Liver (tissue), 10 donors: ENCODE measurements around the gene COPS2. TPM values are rescaled to one million over a fixed set of nuclear protein-coding genes. Genes with fewer than 3 reads are reported as not detected.
"Not testable (repeated sequence)": the region's sequence is repeated elsewhere in the genome, so short reads cannot be mapped to it uniquely, and the experiment has no call there.

ENCODE experiments used
- DNase-seq: peaks from one replicate; pipeline ENCODE4 v3.0.0-alpha.2; 2017; ENCODE audit warnings: low spot score
- H3K27ac ChIP-seq, 2 donors: one replicate each; pipeline ENCODE4 v1.7.0; 2013; ENCODE audit warnings: inconsistent platforms in 2 of 2, low read length in 2 of 2, control low read depth in 1 of 2, low read depth in 1 of 2, mild to moderate bottlenecking in 1 of 2
- H3K27me3 ChIP-seq, 4 donors: one replicate each; pipeline versions ENCODE4 v1.6.1 to v1.7.0; 2013; ENCODE audit warnings: low read length in 3 of 4, inconsistent platforms in 1 of 4, mild to moderate bottlenecking in 1 of 4, moderate library complexity in 1 of 4; ENCODE audit not compliant: control insufficient read depth in 4 of 4, insufficient read depth in 4 of 4
- H3K36me3 ChIP-seq, 4 donors: one replicate each; pipeline versions ENCODE4 v1.6.1 to v1.7.0; 2013; ENCODE audit warnings: low read length in 3 of 4, mild to moderate bottlenecking in 3 of 4, low read depth in 1 of 4, moderate library complexity in 1 of 4; ENCODE audit not compliant: control insufficient read depth in 4 of 4, insufficient read depth in 3 of 4
- H3K4me1 ChIP-seq, 4 donors: one replicate each; pipeline versions ENCODE4 v1.6.1 to v1.7.0; 2013; ENCODE audit warnings: low read length in 3 of 4, mild to moderate bottlenecking in 3 of 4, moderate library complexity in 1 of 4; ENCODE audit not compliant: control insufficient read depth in 4 of 4, insufficient read depth in 4 of 4
- H3K4me3 ChIP-seq, 3 donors: one replicate each; pipeline versions ENCODE4 v1.6.1 to v1.7.0; 2013; ENCODE audit warnings: low read length in 3 of 3, control low read depth in 1 of 3, low read depth in 1 of 3, mild to moderate bottlenecking in 1 of 3
- H3K9ac ChIP-seq, 2 donors: one replicate each; pipeline ENCODE4 v1.7.0; 2013; ENCODE audit warnings: low read length in 2 of 2, mild to moderate bottlenecking in 2 of 2, moderate library complexity in 2 of 2, control low read depth in 1 of 2, low read depth in 1 of 2
- H3K9me3 ChIP-seq, 4 donors: one replicate each; pipeline versions ENCODE4 v1.6.1 to v1.7.0; 2013; ENCODE audit warnings: low read length in 3 of 4; ENCODE audit not compliant: control insufficient read depth in 4 of 4
- EGR1 ChIP-seq, 2 donors: IDR thresholded peaks; 2 replicates each; pipeline ENCODE4 v1.6.1; 2016 to 2018; ENCODE audit warnings: antibody characterized with exemption in 2 of 2, low read depth in 2 of 2
- FOXA1 ChIP-seq: IDR thresholded peaks from 2 replicates; pipeline ENCODE4 v1.6.1; 2016; ENCODE audit warnings: antibody characterized with exemption
- HNF4G ChIP-seq: IDR thresholded peaks from 2 replicates; pipeline ENCODE4 v1.6.1; 2016; ENCODE audit warnings: antibody characterized with exemption
- SP1 ChIP-seq: IDR thresholded peaks from 2 replicates; pipeline ENCODE4 v1.6.1; 2018; ENCODE audit warnings: antibody characterized with exemption, mild to moderate bottlenecking
- TAF1 ChIP-seq: conservative IDR thresholded peaks from 2 replicates; pipeline ENCODE4 v1.6.1; 2016; ENCODE audit warnings: antibody characterized with exemption, mild to moderate bottlenecking
- YY1 ChIP-seq: IDR thresholded peaks from 2 replicates; pipeline ENCODE4 v1.6.1; 2016; ENCODE audit warnings: antibody characterized with exemption, mild to moderate bottlenecking
- WGBS: extraction: QIAGEN DNeasy Blood & Tissue Kit; methylation state at CpG from one replicate; pipeline ENCODE4 v1.1.7; 2013; 5-methylcytosine and 5-hydroxymethylcytosine counted together
- polyA plus RNA-seq, 2 donors: library from polyadenylated mRNA; stranded (reverse) in 1 of 2; unstranded in 1 of 2; fragments of 200-250 nt in 1 of 2; fragments of >200 nt in 1 of 2; fragmentation: Nextera tagmentation in 1 of 2; extraction: Ambion mirVana in 1 of 2; gene quantifications; one replicate each; pipeline versions ENCODE4 v1.2.1 to v1.2.3, GENCODE V29; 2013 to 2015
- small RNA-seq: library from RNA; depleted of rRNA; stranded (forward); fragments of <200 nt; gene quantifications from one replicate; pipeline ENCODE3, GENCODE V24; 2014
- total RNA-seq, 2 donors: library from RNA; depleted of rRNA; stranded (reverse); fragments of >200 nt; gene quantifications; one replicate each; pipeline ENCODE4 v1.2.3, GENCODE V29; 2014
- donor health status: healthy.
- donor health status: healthy.
- donor health status: healthy.
- donor health status: healthy.
- donor health status: healthy.

Gene COPS2
- total and polyA plus RNA-seq, 4 donors = 14.0 to 36.0 (median 25.5) TPM

DNA sequence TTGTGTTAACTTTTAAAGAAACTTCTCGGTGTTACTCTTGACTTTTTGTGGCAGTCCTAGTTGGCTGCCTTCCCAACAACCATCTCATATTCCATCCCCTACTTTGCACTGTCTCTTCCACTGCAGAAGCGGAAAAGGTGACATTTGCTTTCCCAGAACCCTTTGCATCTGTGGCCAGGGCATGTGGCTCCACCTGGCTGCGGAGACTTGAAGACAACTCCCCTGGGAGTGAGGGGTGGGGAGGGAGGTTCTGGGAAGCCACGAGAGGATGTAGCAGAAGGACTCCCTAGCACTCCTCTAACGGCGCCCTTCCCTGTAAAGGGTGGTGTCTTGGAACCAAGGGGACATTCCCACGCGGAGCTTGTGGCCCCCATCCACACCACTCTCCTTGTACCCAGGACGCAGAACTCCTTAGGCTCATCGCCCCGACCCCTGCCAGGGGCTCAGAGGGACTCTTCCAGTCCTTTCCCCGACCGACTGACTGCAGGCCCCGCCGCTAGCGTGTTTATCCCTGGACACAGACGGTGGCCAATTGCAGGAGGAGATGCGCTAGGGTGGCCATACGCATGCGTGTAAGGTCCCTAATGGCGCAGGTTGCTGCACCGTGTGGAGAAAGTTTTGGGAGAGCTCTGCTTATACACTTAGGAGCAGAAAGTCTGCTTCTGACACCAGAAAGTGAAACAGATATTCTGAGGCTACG is 75.9 kb downstream of the COPS2 start:
- DNase-seq = no peak
- Histone ChIP-seq H3K4me3 (no peak overlapping the region), H3K9ac (no peak overlapping the region), H3K27ac (no peak overlapping the region), H3K27me3 (no peaks in the 10 kb centered on the region), H3K4me1 (no peaks in the 10 kb centered on the region), H3K36me3 (no peaks in the 10 kb centered on the region), H3K9me3 (no peaks in the 10 kb centered on the region)
- 92% methylated on average over 23 of the region's 23 CpGs for WGBS
- no peak for TF ChIP-seq YY1

DNA sequence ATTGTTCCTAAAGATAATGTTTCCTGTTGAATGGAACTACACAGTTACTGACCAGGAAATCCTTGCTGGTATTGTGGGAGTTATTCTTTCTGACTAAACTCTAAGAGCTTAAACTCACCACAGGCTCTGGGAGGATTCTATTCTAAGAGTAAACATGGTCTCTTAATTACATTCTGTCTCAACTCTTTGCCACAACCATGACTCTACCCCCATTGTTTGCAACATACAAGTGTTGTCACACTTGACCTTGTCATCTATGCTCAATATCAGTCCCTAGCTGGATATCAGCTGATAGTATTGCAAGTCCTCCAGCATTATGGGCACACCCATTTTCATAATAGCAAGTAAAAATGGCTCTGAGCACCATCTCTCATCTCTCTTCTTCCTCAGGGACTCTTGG is 79.5 kb downstream of the COPS2 start:
- no peaks in the 10 kb centered on the region for H3K9me3 ChIP-seq
- no peak for TF ChIP-seq HNF4G
- no peak for TF ChIP-seq SP1
- TF ChIP-seq TAF1 = no peak
- TF ChIP-seq FOXA1 = no peak
- TF ChIP-seq EGR1 (IDR thresholded peaks at IDR 0.05; ENCODE audit: low read depth in 2 of 2) = no peak
- TF ChIP-seq YY1 = no peak

DNA sequence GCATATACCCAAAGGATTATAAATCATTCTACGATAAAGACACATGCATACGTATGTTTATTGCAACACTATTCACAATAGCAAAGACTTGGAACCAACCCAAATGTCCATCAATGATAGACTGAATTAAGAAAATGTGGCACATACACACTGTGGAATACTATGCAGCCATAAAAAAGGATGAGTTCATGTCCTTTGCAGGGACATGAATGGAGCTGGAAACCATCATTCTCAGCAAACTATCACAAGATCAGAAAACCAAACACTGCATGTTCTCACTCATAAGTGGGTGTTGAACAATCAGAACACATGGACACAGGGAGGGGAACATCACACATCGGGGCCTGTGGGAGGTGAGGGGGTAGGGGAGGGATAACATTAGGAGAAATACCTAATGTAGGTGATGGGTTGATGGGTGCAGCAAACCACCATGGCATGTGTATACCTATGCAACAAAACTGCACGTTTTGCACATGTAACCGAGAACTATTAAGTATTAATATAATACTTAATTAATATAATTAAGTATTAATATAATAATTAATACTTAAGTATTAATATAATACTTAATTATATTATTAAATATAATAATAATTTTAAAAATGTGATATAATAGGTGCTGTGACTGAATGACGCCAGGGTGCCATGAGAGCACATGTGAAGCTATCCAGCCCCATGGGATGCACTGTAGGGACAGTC is 80.7 kb downstream of the COPS2 start:
- not testable (repeated sequence) for H3K9ac ChIP-seq, H3K4me1 ChIP-seq, H3K27ac ChIP-seq, H3K4me3 ChIP-seq, H3K9me3 ChIP-seq, H3K27me3 ChIP-seq, DNase-seq, H3K36me3 ChIP-seq
- WGBS = 92% methylated on average over 6 of the region's 6 CpGs

More for the DNA sequence above, 79.5 kb downstream of the COPS2 start:
- Histone ChIP-seq H3K9ac (no peak overlapping the region), H3K27me3 (no peaks in the 10 kb centered on the region), H3K36me3 (no peaks in the 10 kb centered on the region), H3K4me3 (no peak overlapping the region), H3K4me1 (no peaks in the 10 kb centered on the region), H3K27ac (no peak overlapping the region)
- DNase-seq = no peak

Small RNAs within 50 kb of the gene (small RNA-seq; reads per million reads assigned to genes)
- not detected for gene MIR4716
- gene RF00019 = not detected
- gene RN7SL307P = not detected

Other genes with a start within 250 kb of the COPS2 start
- under 1 TPM; under 0.01 to 0.19 TPM for gene SHC4, start 191.7 kb downstream of the COPS2 start, total RNA-seq
- under 1 TPM; 0.03 to 0.07 TPM for gene SHC4, start 191.7 kb downstream of the COPS2 start, polyA plus RNA-seq
- 10 to 100 TPM; 14.8 to 15.7 TPM for gene SECISBP2L, start 109.2 kb downstream of the COPS2 start, total RNA-seq
- gene SECISBP2L, start 109.2 kb downstream of the COPS2 start, polyA plus RNA-seq = 10 to 100 TPM in 1 of 2 donors, 1 to 10 TPM in 1; 5.7 to 13.8 TPM
- gene GALK2, start 14.6 kb upstream of the COPS2 start, total RNA-seq = 10 to 100 TPM; 18.1 to 57.0 TPM
- 10 to 100 TPM; 18.5 to 30.4 TPM for gene GALK2, start 14.6 kb upstream of the COPS2 start, polyA plus RNA-seq